OCI-LY3 (cell line): Measurements from ENCODE around the gene APOLD1.

Source experiments
- CTCF ChIP-seq: fragments of 200-600, 300-600 bp; sonication (generic); IDR thresholded peaks from 2 replicates; pipeline ENCODE4 v1.5.1; 2014; ENCODE audit warnings: antibody characterized with exemption, low read length, low read depth
- EZH2phosphoT487 ChIP-seq: fragments of 200-600 bp; shearing (Covaris generic); IDR thresholded peaks from 2 replicates; pipeline ENCODE4 v1.6.1; 2018; ENCODE audit warnings: antibody characterized with exemption, mixed run types, low read depth

- TF ChIP-seq CTCF (no peak), EZH2phosphoT487 (no peak)
Measured at GRCh38 chr12:12819752-12820311, 34.4 kb downstream of the APOLD1 start.
